Naive B cell (primary cell): ENCODE measurements around the gene ADAMTSL3. TPM values are rescaled to one million over a fixed set of nuclear protein-coding genes. Genes with fewer than 3 reads are reported as not detected.

Source experiments
- ATAC-seq, 2 donors: fragments of 150-1000 bp; cut with Tn5 transposase; 2 replicates each; pipeline ENCODE4 v1.10.0; 2021; ENCODE audit warnings: low read depth in 2 of 2, mild to moderate bottlenecking in 2 of 2, moderate library complexity in 2 of 2
- DNase-seq: peaks from one replicate; pipeline ENCODE4 v3.0.0; 2022
- H3K27ac Mint-ChIP-seq, 6 donors: one replicate each; pipeline ENCODE4 v1.8.0; 2020 to 2022; ENCODE audit warnings: mild to moderate bottlenecking in 6 of 6, mixed read lengths in 6 of 6, moderate library complexity in 5 of 6, inconsistent platforms in 2 of 6
- H3K27me3 Mint-ChIP-seq, 3 donors: one replicate each; pipeline ENCODE4 v1.8.0; 2021 to 2022; ENCODE audit warnings: mixed read lengths in 3 of 3, mild to moderate bottlenecking in 1 of 3
- H3K36me3 Mint-ChIP-seq, 2 donors: one replicate each; pipeline ENCODE4 v1.8.0; 2020 to 2022; ENCODE audit warnings: mixed read lengths in 2 of 2, inconsistent platforms in 1 of 2, mild to moderate bottlenecking in 1 of 2
- H3K4me1 Mint-ChIP-seq, 3 donors: one replicate each; pipeline ENCODE4 v1.8.0; 2020 to 2022; ENCODE audit warnings: mixed read lengths in 3 of 3, inconsistent platforms in 1 of 3, mild to moderate bottlenecking in 1 of 3, moderate library complexity in 1 of 3
- H3K4me3 Mint-ChIP-seq, 8 donors: one replicate each; pipeline ENCODE4 v1.8.0; 2020 to 2022; ENCODE audit warnings: mild to moderate bottlenecking in 8 of 8, mixed read lengths in 8 of 8, moderate library complexity in 8 of 8, inconsistent platforms in 2 of 8
- H3K9me3 Mint-ChIP-seq, 7 donors: one replicate each; pipeline ENCODE4 v1.8.0; 2020 to 2022; ENCODE audit warnings: mixed read lengths in 7 of 7, mild to moderate bottlenecking in 5 of 7, inconsistent platforms in 2 of 7, moderate library complexity in 1 of 7
- polyA plus RNA-seq, 6 donors: library from polyadenylated mRNA; unstranded; fragments of 300-500 nt; fragmentation: Illumina TruSeq; gene quantifications; one replicate each; pipeline ENCODE4 v1.2.3, GENCODE V29; 2021; ENCODE audit warnings: low read depth in 6 of 6

The ADAMTSL3 gene, protein sequence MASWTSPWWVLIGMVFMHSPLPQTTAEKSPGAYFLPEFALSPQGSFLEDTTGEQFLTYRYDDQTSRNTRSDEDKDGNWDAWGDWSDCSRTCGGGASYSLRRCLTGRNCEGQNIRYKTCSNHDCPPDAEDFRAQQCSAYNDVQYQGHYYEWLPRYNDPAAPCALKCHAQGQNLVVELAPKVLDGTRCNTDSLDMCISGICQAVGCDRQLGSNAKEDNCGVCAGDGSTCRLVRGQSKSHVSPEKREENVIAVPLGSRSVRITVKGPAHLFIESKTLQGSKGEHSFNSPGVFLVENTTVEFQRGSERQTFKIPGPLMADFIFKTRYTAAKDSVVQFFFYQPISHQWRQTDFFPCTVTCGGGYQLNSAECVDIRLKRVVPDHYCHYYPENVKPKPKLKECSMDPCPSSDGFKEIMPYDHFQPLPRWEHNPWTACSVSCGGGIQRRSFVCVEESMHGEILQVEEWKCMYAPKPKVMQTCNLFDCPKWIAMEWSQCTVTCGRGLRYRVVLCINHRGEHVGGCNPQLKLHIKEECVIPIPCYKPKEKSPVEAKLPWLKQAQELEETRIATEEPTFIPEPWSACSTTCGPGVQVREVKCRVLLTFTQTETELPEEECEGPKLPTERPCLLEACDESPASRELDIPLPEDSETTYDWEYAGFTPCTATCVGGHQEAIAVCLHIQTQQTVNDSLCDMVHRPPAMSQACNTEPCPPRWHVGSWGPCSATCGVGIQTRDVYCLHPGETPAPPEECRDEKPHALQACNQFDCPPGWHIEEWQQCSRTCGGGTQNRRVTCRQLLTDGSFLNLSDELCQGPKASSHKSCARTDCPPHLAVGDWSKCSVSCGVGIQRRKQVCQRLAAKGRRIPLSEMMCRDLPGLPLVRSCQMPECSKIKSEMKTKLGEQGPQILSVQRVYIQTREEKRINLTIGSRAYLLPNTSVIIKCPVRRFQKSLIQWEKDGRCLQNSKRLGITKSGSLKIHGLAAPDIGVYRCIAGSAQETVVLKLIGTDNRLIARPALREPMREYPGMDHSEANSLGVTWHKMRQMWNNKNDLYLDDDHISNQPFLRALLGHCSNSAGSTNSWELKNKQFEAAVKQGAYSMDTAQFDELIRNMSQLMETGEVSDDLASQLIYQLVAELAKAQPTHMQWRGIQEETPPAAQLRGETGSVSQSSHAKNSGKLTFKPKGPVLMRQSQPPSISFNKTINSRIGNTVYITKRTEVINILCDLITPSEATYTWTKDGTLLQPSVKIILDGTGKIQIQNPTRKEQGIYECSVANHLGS (N-terminal part only)
- polyA plus RNA-seq, result not detected

DNA sequence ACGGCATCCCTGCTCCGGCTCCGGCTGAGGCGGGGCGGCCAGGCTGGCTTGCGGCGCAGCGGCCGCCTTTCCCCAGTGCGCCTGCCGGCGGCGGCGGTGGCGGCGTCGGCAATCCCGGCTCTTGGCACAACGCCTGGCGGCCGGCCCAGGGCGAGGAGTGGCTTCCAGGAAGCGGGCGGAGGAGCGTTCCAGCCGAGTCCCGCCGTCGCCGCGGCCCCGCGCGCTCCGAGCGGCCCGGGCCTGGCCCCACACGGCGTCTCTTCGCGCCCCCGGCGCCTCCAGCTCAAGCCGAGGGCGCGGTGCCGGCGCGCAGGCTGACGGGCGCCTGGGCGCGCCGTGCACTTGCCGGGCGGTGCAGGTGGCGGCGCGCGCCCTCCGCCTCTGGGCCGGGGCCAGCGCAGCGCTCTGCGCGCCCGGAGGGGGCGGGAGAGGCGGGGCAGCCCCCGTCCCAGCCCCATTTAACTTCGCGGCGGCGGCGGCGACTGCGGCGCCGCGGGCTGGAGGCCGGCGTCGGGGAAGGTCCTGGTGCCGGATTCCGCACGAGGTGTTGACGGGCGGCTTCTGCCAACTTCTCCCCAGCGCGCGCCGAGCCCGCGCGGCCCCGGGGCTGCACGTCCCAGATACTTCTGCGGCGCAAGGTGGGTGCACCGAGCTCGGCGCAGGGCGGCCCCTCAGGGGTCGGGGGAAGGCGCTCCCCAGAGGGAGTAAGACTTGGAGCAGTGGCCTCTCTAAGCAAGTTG, at the start of gene ADAMTSL3:
Gene ADAMTSL3 (plus strand): TSS at position 485 of the 740 bp plus-strand sequence. CDS start 1,639 bp downstream, outside the sequence.
- peak within 1 kb of the TSS in 1 of 8 donors; percentile 42 for H3K4me3 Mint-ChIP-seq
- DNase-seq (no peak), ATAC-seq (no peak)
- no peak within 1 kb of the TSS for H3K27ac Mint-ChIP-seq
- H3K36me3 Mint-ChIP-seq, result no peaks in the 10 kb centered on the region
- peaks cover 24 to 53% (median 33%) of the 10 kb centered on the region in 3 donors for H3K27me3 Mint-ChIP-seq
- H3K9me3 Mint-ChIP-seq, result peaks cover 0 to 5% (median 0%) of the 10 kb centered on the region in 7 donors
- peaks cover 0 to 3% (median 0%) of the 10 kb centered on the region in 3 donors for H3K4me1 Mint-ChIP-seq

- ATAC-seq (no peak), DNase-seq (no peak)
- peaks cover 0 to 7% of the 10 kb centered on the region in 2 donors for H3K36me3 Mint-ChIP-seq
- H3K4me1 Mint-ChIP-seq, result no peaks in the 10 kb centered on the region
- peaks cover 0 to 21% (median 0%) of the 10 kb centered on the region in 3 donors for H3K27me3 Mint-ChIP-seq
- H3K27ac Mint-ChIP-seq, result no peak overlapping the region
- H3K9me3 Mint-ChIP-seq, result peaks cover 4 to 26% (median 16%) of the 10 kb centered on the region in 7 donors
- no peak overlapping the region for H3K4me3 Mint-ChIP-seq
Observed at GRCh38 chr15:83604549-83604948, 49.4 kb upstream of the ADAMTSL3 start.

- Mint-ChIP-seq H3K4me3 (no peak overlapping the region), H3K27ac (no peak overlapping the region), H3K27me3 (peaks cover 0 to 14% (median 0%) of the 10 kb centered on the region in 3 donors), H3K4me1 (no peaks in the 10 kb centered on the region), H3K36me3 (peaks cover 0 to 7% of the 10 kb centered on the region in 2 donors), H3K9me3 (peaks cover 3 to 18% (median 8%) of the 10 kb centered on the region in 7 donors)
- ATAC-seq, result no peak
- no peak for DNase-seq
Observed at GRCh38 chr15:83605111-83605945, 48.6 kb upstream of the ADAMTSL3 start.

GRCh38 chr15:83610132-83610531, 43.8 kb upstream of the ADAMTSL3 start:
- peaks cover 0 to 3% (median 0%) of the 10 kb centered on the region in 7 donors for H3K9me3 Mint-ChIP-seq
- no peak overlapping the region for H3K27ac Mint-ChIP-seq
- H3K27me3 Mint-ChIP-seq, result peaks cover 4 to 9% (median 7%) of the 10 kb centered on the region in 3 donors
- no peak overlapping the region for H3K4me3 Mint-ChIP-seq
- DNase-seq (no peak), ATAC-seq (no peak)
- H3K36me3 Mint-ChIP-seq, result no peaks in the 10 kb centered on the region
- H3K4me1 Mint-ChIP-seq, result no peaks in the 10 kb centered on the region

GRCh38 chr15:83610901-83611685, 42.8 kb upstream of the ADAMTSL3 start:
- Mint-ChIP-seq H3K4me3 (no peak overlapping the region), H3K27ac (no peak overlapping the region), H3K4me1 (no peaks in the 10 kb centered on the region), H3K9me3 (peaks cover 0 to 3% (median 0%) of the 10 kb centered on the region in 7 donors), H3K36me3 (no peaks in the 10 kb centered on the region), H3K27me3 (peaks cover 4 to 9% (median 7%) of the 10 kb centered on the region in 3 donors)
- ATAC-seq (no peak), DNase-seq (no peak)

DNA sequence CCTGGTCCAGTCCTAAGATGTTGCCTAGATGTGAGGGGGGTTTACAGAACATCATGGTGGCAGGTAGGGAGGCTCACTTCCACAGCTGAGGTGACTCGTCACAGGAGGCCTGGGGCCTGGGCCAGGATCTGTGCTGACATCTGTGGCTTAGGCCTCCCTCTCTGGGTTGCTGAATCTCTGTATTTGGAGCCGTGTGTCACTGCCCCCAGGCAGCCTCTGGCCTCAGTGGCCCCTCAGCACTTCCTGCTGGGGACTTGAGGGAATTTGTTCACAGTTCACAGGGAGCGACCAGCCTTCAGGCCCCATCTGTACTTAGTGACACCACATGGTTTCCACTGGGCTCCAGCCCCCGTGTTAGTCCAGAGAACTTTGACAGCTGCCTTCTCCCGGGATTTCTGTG, 41.7 kb upstream of the ADAMTSL3 start:
- DNase-seq, result no peak
- no peaks in the 10 kb centered on the region for H3K36me3 Mint-ChIP-seq
- no peaks in the 10 kb centered on the region for H3K4me1 Mint-ChIP-seq
- H3K9me3 Mint-ChIP-seq, result peaks cover 0 to 3% (median 0%) of the 10 kb centered on the region in 7 donors
- H3K27ac Mint-ChIP-seq, result no peak overlapping the region
- no peak overlapping the region for H3K4me3 Mint-ChIP-seq
- peaks cover 4 to 9% (median 7%) of the 10 kb centered on the region in 3 donors for H3K27me3 Mint-ChIP-seq
- no peak for ATAC-seq

- DNase-seq (no peak), ATAC-seq (no peak)
- Mint-ChIP-seq H3K4me1 (no peaks in the 10 kb centered on the region), H3K4me3 (no peak overlapping the region), H3K36me3 (no peaks in the 10 kb centered on the region), H3K9me3 (peaks cover 0 to 3% (median 0%) of the 10 kb centered on the region in 7 donors), H3K27me3 (peaks cover 4 to 9% (median 7%) of the 10 kb centered on the region in 3 donors), H3K27ac (no peak overlapping the region)
Observed at GRCh38 chr15:83612898-83613635, 40.9 kb upstream of the ADAMTSL3 start.

- ATAC-seq (no peak), DNase-seq (no peak)
- Mint-ChIP-seq H3K4me1 (no peaks in the 10 kb centered on the region), H3K27ac (no peak overlapping the region), H3K4me3 (no peak overlapping the region), H3K36me3 (no peaks in the 10 kb centered on the region), H3K9me3 (peaks cover 0 to 3% (median 0%) of the 10 kb centered on the region in 7 donors), H3K27me3 (peaks cover 4 to 9% (median 7%) of the 10 kb centered on the region in 3 donors)
Observed at GRCh38 chr15:83613714-83614113, 40.2 kb upstream of the ADAMTSL3 start.

DNA sequence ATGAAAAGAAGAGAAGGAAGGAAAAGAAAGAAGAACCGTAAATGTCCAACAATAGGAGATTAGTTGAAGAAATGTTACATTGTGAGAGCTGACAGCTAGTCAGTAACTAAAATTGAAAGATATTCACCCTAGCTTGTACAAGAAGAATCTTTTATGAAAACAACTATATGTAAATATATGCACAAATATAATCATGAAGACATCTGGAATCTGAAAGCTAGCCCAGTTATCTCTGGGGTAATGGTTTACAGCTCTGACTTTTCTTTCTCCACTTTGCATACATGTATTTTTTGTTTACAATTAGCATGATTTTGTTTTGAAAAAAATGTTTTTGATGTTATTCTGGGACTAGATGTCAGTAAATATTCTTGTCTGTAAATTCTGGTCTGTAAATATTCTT, 37.1 kb upstream of the ADAMTSL3 start:
- peaks cover 0 to 5% (median 0%) of the 10 kb centered on the region in 7 donors for H3K9me3 Mint-ChIP-seq
- DNase-seq (no peak), ATAC-seq (no peak)
- H3K4me3 Mint-ChIP-seq, result no peak overlapping the region
- peaks cover 0 to 9% (median 7%) of the 10 kb centered on the region in 3 donors for H3K27me3 Mint-ChIP-seq
- H3K36me3 Mint-ChIP-seq, result no peaks in the 10 kb centered on the region
- no peaks in the 10 kb centered on the region for H3K4me1 Mint-ChIP-seq
- no peak overlapping the region for H3K27ac Mint-ChIP-seq

DNA sequence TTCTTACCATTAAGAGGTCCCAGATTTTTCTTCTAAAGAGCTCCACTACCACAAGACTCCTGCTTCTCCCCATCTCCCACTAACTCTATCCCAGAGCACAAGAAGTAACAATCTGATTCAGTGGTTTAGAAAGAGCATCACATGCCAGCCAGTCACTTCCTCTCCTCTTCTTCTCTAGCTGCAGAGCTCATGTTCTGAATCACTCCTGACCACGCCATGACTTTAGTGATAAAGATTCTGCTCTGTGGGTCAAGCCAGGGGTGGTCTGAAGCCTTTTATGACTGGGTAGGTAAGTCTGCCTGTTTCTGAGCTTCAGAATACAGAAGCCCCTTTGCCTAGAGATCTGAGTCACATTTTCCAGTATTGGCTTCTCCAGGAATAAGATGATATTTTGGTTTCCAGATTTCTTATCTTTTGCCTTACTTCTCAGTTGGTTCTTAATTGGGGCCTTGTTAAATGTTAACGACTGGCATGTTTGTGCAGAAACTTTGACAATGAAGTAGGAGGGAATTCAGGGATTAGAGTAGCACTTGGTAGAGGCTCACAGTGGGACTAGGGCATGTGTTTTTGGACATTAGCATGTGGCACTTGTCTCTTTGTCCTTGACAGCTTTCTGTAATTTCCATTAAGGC, 27.6 kb upstream of the ADAMTSL3 start:
- ATAC-seq, result no peak
- H3K9me3 Mint-ChIP-seq, result peaks cover 0 to 13% (median 3%) of the 10 kb centered on the region in 7 donors

More for the DNA sequence above, 27.6 kb upstream of the ADAMTSL3 start:
- Mint-ChIP-seq H3K27ac (no peak overlapping the region), H3K27me3 (peaks cover 0 to 8% (median 8%) of the 10 kb centered on the region in 3 donors), H3K4me1 (no peaks in the 10 kb centered on the region), H3K4me3 (no peak overlapping the region), H3K36me3 (no peaks in the 10 kb centered on the region)
- no peak for DNase-seq
